Measurements from ENCODE around the gene BABAM2. TPM values are rescaled to one million over a fixed set of nuclear protein-coding genes. Genes with fewer than 3 reads are reported as not detected.

Gene BABAM2
- total RNA-seq, 1 experiment from 2014 or later = 46.1 TPM

DNA sequence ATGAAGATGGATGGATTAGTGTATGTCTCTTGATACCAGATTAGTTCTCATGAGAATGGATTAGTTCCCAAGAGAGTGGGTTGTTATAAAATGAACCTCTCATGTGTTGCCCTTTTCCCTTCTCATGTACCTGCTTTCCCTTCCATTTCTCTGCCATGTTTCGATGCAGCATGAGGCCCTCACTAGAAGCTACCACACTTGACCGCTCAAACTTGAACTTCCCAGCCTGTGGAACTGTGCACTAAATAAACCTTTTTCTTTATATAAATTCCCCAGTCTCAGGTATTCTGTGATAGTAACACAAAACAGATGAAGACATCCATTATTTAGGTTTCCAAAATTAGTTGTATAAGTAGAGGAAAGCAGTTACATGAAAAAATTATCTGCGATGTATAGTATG lies 73.5 kb downstream of the BABAM2 start:
- TF ChIP-seq EZH2 (IDR thresholded peaks at IDR 0.05; ENCODE audit: low read depth) = no peak
- TF ChIP-seq, protein P1, sequence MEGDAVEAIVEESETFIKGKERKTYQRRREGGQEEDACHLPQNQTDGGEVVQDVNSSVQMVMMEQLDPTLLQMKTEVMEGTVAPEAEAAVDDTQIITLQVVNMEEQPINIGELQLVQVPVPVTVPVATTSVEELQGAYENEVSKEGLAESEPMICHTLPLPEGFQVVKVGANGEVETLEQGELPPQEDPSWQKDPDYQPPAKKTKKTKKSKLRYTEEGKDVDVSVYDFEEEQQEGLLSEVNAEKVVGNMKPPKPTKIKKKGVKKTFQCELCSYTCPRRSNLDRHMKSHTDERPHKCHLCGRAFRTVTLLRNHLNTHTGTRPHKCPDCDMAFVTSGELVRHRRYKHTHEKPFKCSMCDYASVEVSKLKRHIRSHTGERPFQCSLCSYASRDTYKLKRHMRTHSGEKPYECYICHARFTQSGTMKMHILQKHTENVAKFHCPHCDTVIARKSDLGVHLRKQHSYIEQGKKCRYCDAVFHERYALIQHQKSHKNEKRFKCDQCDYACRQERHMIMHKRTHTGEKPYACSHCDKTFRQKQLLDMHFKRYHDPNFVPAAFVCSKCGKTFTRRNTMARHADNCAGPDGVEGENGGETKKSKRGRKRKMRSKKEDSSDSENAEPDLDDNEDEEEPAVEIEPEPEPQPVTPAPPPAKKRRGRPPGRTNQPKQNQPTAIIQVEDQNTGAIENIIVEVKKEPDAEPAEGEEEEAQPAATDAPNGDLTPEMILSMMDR (conservative IDR thresholded peaks at IDR 0.05) = no peak
- H4K20me1 ChIP-seq (ENCODE audit: insufficient read depth) = no peaks in the 10 kb centered on the region
- no peak overlapping the region for H2AFZ ChIP-seq
- DNase-seq = no peak
- no peak overlapping the region for H3K4me2 ChIP-seq
- peaks cover 12% of the 10 kb centered on the region for H3K4me1 ChIP-seq (replicated peaks; ENCODE audit: insufficient read depth)
- no peak overlapping the region for H3K4me3 ChIP-seq
- H3F3A ChIP-seq (ENCODE audit: insufficient read depth, low read depth) = no peaks in the 10 kb centered on the region; the same call in 1 of the 2 replicates
- no peaks in the 10 kb centered on the region for H3K27me3 ChIP-seq (ENCODE audit: insufficient read depth, low read depth)
- H3K9me3 ChIP-seq (ENCODE audit: insufficient read depth, low read depth) = peaks cover 8% of the 10 kb centered on the region
- intact Hi-C loops (cut with micrococcal nuclease; ENCODE audit: unreplicated experiment) = no loop called here
- POLR2A ChIA-PET (ENCODE audit: unreplicated experiment) = no interaction called here
- H3K36me3 ChIP-seq (ENCODE audit: low read depth) = no peaks in the 10 kb centered on the region
- CTCF ChIA-PET = no interaction called here
- BruUV-seq (replicated peaks) = no TSS peak
- H3K79me2 ChIP-seq (ENCODE audit: low read depth) = 0 out of 2 replicates have a peak, but pooled peaks cover 12% of the 10 kb centered on the region
- no peak overlapping the region for H3K27ac ChIP-seq
- H3K9me2 ChIP-seq (ENCODE audit: insufficient read depth) = no peaks in the 10 kb centered on the region

DNA sequence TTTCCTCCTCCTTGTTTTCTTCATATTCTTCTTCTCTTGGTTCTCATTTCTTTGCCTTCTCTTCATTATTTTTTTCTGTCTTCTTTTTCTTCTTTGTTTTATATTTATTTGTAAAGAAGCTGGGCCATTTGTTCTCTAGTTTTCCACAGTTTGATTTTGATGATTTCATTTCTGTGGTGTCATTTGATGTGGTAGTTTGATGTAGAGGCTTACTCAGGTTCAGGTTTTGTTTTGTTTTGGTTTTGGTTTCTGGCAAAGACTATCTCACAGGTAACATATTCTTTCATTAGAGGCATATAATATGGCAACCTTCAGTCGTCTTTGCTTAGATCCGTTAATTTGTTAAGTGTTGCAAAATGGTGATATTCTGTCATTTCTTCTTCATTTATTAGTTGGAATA lies 75.3 kb downstream of the BABAM2 start:
- no peak overlapping the region for H2AFZ ChIP-seq
- ChIA-PET CTCF (no interaction called here), POLR2A (ENCODE audit: unreplicated experiment) (interaction anchor here (0.7 kb wide), 1 partner anchor 193 kb away, joined by 7 read pairs; no protein-coding TSS in a partner anchor)
- BruUV-seq (replicated peaks) = no TSS peak
- no peak overlapping the region for H3K4me3 ChIP-seq
- TF ChIP-seq, protein P1 (conservative IDR thresholded peaks at IDR 0.05) = no peak
- no peak for TF ChIP-seq EZH2 (IDR thresholded peaks at IDR 0.05; ENCODE audit: low read depth)
- no peaks in the 10 kb centered on the region for H3K4me1 ChIP-seq (replicated peaks; ENCODE audit: insufficient read depth)
- no peaks in the 10 kb centered on the region; the same call in 1 of the 2 replicates for H3F3A ChIP-seq (ENCODE audit: insufficient read depth, low read depth)
- H3K79me2 ChIP-seq (ENCODE audit: low read depth) = 0 out of 2 replicates have a peak, but pooled peaks cover 12% of the 10 kb centered on the region
- H3K27ac ChIP-seq = no peak overlapping the region
- DNase-seq = no peak
- H4K20me1 ChIP-seq (ENCODE audit: insufficient read depth) = no peaks in the 10 kb centered on the region
- H3K4me2 ChIP-seq = no peak overlapping the region
- no peaks in the 10 kb centered on the region for H3K9me2 ChIP-seq (ENCODE audit: insufficient read depth)
- intact Hi-C loops (cut with micrococcal nuclease; ENCODE audit: unreplicated experiment) = no loop called here
- H3K9me3 ChIP-seq (ENCODE audit: insufficient read depth, low read depth) = peaks cover 8% of the 10 kb centered on the region
- H3K27me3 ChIP-seq (ENCODE audit: insufficient read depth, low read depth) = no peaks in the 10 kb centered on the region
- H3K36me3 ChIP-seq (ENCODE audit: low read depth) = no peaks in the 10 kb centered on the region

DNA sequence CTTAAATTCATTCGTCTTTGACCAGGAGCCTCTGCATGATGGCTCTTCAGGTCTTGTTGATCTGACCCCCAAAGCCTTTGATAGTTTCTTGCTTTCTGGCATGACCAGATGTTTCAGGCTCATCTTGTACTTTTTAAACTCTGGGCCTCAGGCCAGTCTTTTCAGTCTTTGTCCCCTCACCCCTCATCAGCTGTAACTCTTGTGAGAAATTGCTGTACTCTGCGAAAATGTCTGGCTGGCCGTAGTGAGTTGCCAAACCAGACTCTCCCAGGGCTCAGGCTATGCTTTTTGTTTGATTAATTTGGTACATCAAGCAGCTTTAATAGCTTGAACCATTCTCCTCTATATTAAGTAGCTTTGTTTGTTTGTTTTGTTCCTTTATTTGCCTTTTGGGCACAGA lies 75.9 kb downstream of the BABAM2 start:
- H3K27ac ChIP-seq = no peak overlapping the region
- POLR2A ChIA-PET (ENCODE audit: unreplicated experiment) = no interaction called here
- H3K4me1 ChIP-seq (replicated peaks; ENCODE audit: insufficient read depth) = no peaks in the 10 kb centered on the region
- H3K9me2 ChIP-seq (ENCODE audit: insufficient read depth) = no peaks in the 10 kb centered on the region
- no peaks in the 10 kb centered on the region for H4K20me1 ChIP-seq (ENCODE audit: insufficient read depth)
- TF ChIP-seq, protein P1 (conservative IDR thresholded peaks at IDR 0.05) = no peak
- TF ChIP-seq EZH2 (IDR thresholded peaks at IDR 0.05; ENCODE audit: low read depth) = no peak
- no peaks in the 10 kb centered on the region for H3K27me3 ChIP-seq (ENCODE audit: insufficient read depth, low read depth)
- 0 out of 2 replicates have a peak, but pooled peaks cover 9% of the 10 kb centered on the region for H3K79me2 ChIP-seq (ENCODE audit: low read depth)
- H3K9me3 ChIP-seq (ENCODE audit: insufficient read depth, low read depth) = peaks cover 8% of the 10 kb centered on the region
- intact Hi-C loops (cut with micrococcal nuclease; ENCODE audit: unreplicated experiment) = no loop called here
- no TSS peak for BruUV-seq (replicated peaks)
- H3K4me2 ChIP-seq = no peak overlapping the region
- CTCF ChIA-PET = no interaction called here
- H2AFZ ChIP-seq = no peak overlapping the region
- DNase-seq = no peak
- H3F3A ChIP-seq (ENCODE audit: insufficient read depth, low read depth) = no peaks in the 10 kb centered on the region
- no peak overlapping the region for H3K4me3 ChIP-seq
- H3K36me3 ChIP-seq (ENCODE audit: low read depth) = no peaks in the 10 kb centered on the region
